HG03354 (cell line): Measurements from ENCODE around the gene PQBP1.

Experiments
- ATAC-seq: cut with Tn5 transposase; IDR thresholded peaks from one replicate; pipeline ENCODE4 v1.9.1; 2021; ENCODE audit warnings: mild to moderate bottlenecking; ENCODE audit not compliant: unreplicated experiment, poor library complexity, severe bottlenecking

The PQBP1 gene

GRCh38 chrX:48948589-48948988 is 50.9 kb downstream of the PQBP1 start:
- ATAC-seq, result no peak
